ENCODE measurements around the gene FAM50B.

- TF ChIP-seq, protein P1, sequence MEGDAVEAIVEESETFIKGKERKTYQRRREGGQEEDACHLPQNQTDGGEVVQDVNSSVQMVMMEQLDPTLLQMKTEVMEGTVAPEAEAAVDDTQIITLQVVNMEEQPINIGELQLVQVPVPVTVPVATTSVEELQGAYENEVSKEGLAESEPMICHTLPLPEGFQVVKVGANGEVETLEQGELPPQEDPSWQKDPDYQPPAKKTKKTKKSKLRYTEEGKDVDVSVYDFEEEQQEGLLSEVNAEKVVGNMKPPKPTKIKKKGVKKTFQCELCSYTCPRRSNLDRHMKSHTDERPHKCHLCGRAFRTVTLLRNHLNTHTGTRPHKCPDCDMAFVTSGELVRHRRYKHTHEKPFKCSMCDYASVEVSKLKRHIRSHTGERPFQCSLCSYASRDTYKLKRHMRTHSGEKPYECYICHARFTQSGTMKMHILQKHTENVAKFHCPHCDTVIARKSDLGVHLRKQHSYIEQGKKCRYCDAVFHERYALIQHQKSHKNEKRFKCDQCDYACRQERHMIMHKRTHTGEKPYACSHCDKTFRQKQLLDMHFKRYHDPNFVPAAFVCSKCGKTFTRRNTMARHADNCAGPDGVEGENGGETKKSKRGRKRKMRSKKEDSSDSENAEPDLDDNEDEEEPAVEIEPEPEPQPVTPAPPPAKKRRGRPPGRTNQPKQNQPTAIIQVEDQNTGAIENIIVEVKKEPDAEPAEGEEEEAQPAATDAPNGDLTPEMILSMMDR (IDR thresholded peaks at IDR 0.05; ENCODE audit: poor library complexity) = no peak
- no peak for TF ChIP-seq EZH2phosphoT487 (IDR thresholded peaks at IDR 0.05; ENCODE audit: low read depth, severe bottlenecking, unreplicated experiment)
- TF ChIP-seq EZH2 (IDR thresholded peaks at IDR 0.05; ENCODE audit: borderline replicate concordance) = no peak
Observed at GRCh38 chr6:3850451-3851203, 1.5 kb downstream of the FAM50B start.
